HFF-Myc (cell line): ENCODE results near the gene SEC23B.

ENCODE experiments used
- DNase-seq: peaks from one replicate; pipeline ENCODE4 v3.0.0-alpha.2; 2011; ENCODE audit warnings: low read depth; ENCODE audit errors: extremely low read depth
- H3K4me3 ChIP-seq: replicated peaks from 2 replicates; pipeline ENCODE4 v1.5.1; 2011; ENCODE audit warnings: low read depth, mild to moderate bottlenecking, control low read depth, low read length
- CTCF ChIP-seq: IDR thresholded peaks from 2 replicates; pipeline ENCODE4 v1.5.1; 2012; ENCODE audit warnings: mild to moderate bottlenecking, low read depth, low read length, control low read depth; ENCODE audit errors: missing control alignments

Gene SEC23B

GRCh38 chr20:18507218-18508191, at the start of gene SEC23B:
Gene SEC23B (plus strand): TSS chr20:18507940. CDS start chr20:18510836, 2,896 bp downstream.
- TF ChIP-seq CTCF: no peak
- peak within 1 kb of the TSS; percentile 66 for H3K4me3 ChIP-seq
- DNase-seq: peak; percentile 94

- TF ChIP-seq CTCF: no peak
- peak overlapping the region; percentile 68 for H3K4me3 ChIP-seq
- no peak for DNase-seq
These were observed 42.1 kb upstream of the SEC23B start for GRCh38 chr20:18465536-18466200.

- TF ChIP-seq CTCF: no peak
- no peak for DNase-seq
- H3K4me3 ChIP-seq: peak overlapping the region; percentile 68
These were observed 41.2 kb upstream of the SEC23B start for GRCh38 chr20:18466574-18466893.

- peak within 1 kb of the TSS; percentile 68 for H3K4me3 ChIP-seq
- peak; percentile 86 for DNase-seq
- no peak for TF ChIP-seq CTCF
These were observed 40.6 kb upstream of the SEC23B start, which contains the start of the genes DZANK1 and POLR3F for GRCh38 chr20:18466894-18467730. Gene DZANK1 (minus strand): TSS chr20:18467030. CDS start chr20:18465358, 1,672 bp downstream. Gene POLR3F (plus strand): TSS chr20:18467390. CDS start chr20:18467507, 117 bp downstream.

- no peak for DNase-seq
- TF ChIP-seq CTCF: no peak
- H3K4me3 ChIP-seq: no peak overlapping the region
These were observed 30.5 kb upstream of the SEC23B start for GRCh38 chr20:18477218-18477617.

- DNase-seq: no peak
- no peak for TF ChIP-seq CTCF
- no peak overlapping the region for H3K4me3 ChIP-seq
These were observed 29.9 kb upstream of the SEC23B start for GRCh38 chr20:18477821-18478220.
